Left lung (tissue), 10 donors: ENCODE results near the gene HDAC7. TPM values are rescaled to one million over a fixed set of nuclear protein-coding genes. Genes with fewer than 3 reads are reported as not detected.

Experiments used
- ATAC-seq: fragments of 200-7000 bp; cut with Tn5 transposase; one replicate; pipeline ENCODE4 v1.9.1; 2020; ENCODE audit warnings: moderate library complexity
- DNase-seq, 4 donors: peaks; one replicate each; pipeline ENCODE4 v3.0.0-alpha.2; 2013 to 2020
- H3K27ac ChIP-seq, 2 donors: fragments of 200-600 bp; sonication (generic) in 1 of 2; one replicate each; pipeline versions ENCODE4 v1.5.0 to v1.8.0; 2020 to 2021
- H3K27me3 ChIP-seq, 2 donors: fragments of 200-600 bp; sonication (generic) in 1 of 2; one replicate each; pipeline versions ENCODE4 v1.5.0 to v1.8.0; 2020 to 2021
- H3K36me3 ChIP-seq, 2 donors: fragments of 200-600 bp; sonication (generic) in 1 of 2; one replicate each; pipeline versions ENCODE4 v1.5.0 to v1.8.0; 2020 to 2021
- H3K4me1 ChIP-seq, 2 donors: fragments of 200-600 bp; one replicate each; pipeline ENCODE4 v1.8.0; 2021
- H3K4me3 ChIP-seq, 2 donors: fragments of 200-600 bp; sonication (generic) in 1 of 2; one replicate each; pipeline versions ENCODE4 v1.5.0 to v1.8.0; 2020 to 2021; ENCODE audit warnings: mild to moderate bottlenecking in 1 of 2
- H3K9me3 ChIP-seq, 2 donors: fragments of 200-600 bp; sonication (generic) in 1 of 2; one replicate each; pipeline versions ENCODE4 v1.5.0 to v1.8.0; 2020 to 2021
- CTCF ChIP-seq, 2 donors: fragments of 200-600 bp; sonication (generic) in 1 of 2; IDR thresholded peaks; one replicate each; pipeline versions ENCODE4 v1.5.0 to v1.8.0; 2021; ENCODE audit warnings: antibody characterized with exemption in 2 of 2
- intact Hi-C, 2 donors: fragments of 100-400 bp; cut with DNase I; formaldehyde crosslinking; loops; one replicate each; pipeline versions ENCODE4 v1.11.2 to v1.14.2; 2022
- polyA plus RNA-seq, 6 donors: library from polyadenylated mRNA; unstranded; fragments of 120-200 nt; gene quantifications; one replicate each; pipeline ENCODE4 v1.2.1, GENCODE V29; 2013; ENCODE audit not compliant: insufficient read length in 6 of 6
- total RNA-seq, 2 donors: library from RNA; stranded (reverse); fragmentation: NEBNext Ultra II Directional; extraction: Animal tissue kit (Norgen Biotek cat#: 25700); gene quantifications; one replicate each; pipeline ENCODE4 v1.2.1, GENCODE V29; 2021
- donor health status: DM: no; HTN: yes; CAD: no.
- donor health status: DM: no; HTN: no; CAD: no.

Gene HDAC7
- total and polyA plus RNA-seq, 8 donors: 69.1 to 115 (median 84.1) TPM

GRCh38 chr12:47757364-47757839 lies 62.3 kb downstream of the HDAC7 start:
- intact Hi-C loops: no loop called here
- Histone ChIP-seq H3K27ac (peak overlapping the region; percentile 66 to 76), H3K9me3 (no peaks in the 10 kb centered on the region), H3K4me1 (peaks cover 32 to 71% of the 10 kb centered on the region in 2 donors), H3K27me3 (no peaks in the 10 kb centered on the region), H3K36me3 (no peaks in the 10 kb centered on the region), H3K4me3 (peak overlapping the region; percentile 55 to 61)
- DNase-seq: no peak
- no peak for ATAC-seq
- TF ChIP-seq CTCF (IDR thresholded peaks at IDR 0.05): no peak

GRCh38 chr12:47755655-47756562 lies 63.8 kb downstream of the HDAC7 start:
- Histone ChIP-seq H3K4me1 (peaks cover 32 to 76% of the 10 kb centered on the region in 2 donors), H3K36me3 (peaks cover 0 to under 1% of the 10 kb centered on the region in 2 donors), H3K9me3 (no peaks in the 10 kb centered on the region), H3K27me3 (no peaks in the 10 kb centered on the region), H3K27ac (peak overlapping the region; percentile 39 to 72), H3K4me3 (peak overlapping the region in 1 of 2 donors; percentile 61)
- no peak for TF ChIP-seq CTCF (IDR thresholded peaks at IDR 0.05)
- intact Hi-C loops: no loop called here
- no peak for DNase-seq
- ATAC-seq: peak; percentile 17

GRCh38 chr12:47754881-47755280 lies 64.8 kb downstream of the HDAC7 start:
- DNase-seq: peak in 2 of 4 donors; percentile 74 to 78
- Histone ChIP-seq H3K4me3 (no peak overlapping the region), H3K4me1 (peaks cover 32 to 75% of the 10 kb centered on the region in 2 donors), H3K27ac (peak overlapping the region; percentile 39 to 72), H3K27me3 (no peaks in the 10 kb centered on the region), H3K36me3 (peaks cover 0 to 11% of the 10 kb centered on the region in 2 donors), H3K9me3 (no peaks in the 10 kb centered on the region)
- intact Hi-C loops: no loop called here
- no peak for TF ChIP-seq CTCF (IDR thresholded peaks at IDR 0.05)
- ATAC-seq: peak; percentile 66

GRCh38 chr12:47754126-47754525 lies 65.6 kb downstream of the HDAC7 start:
- H3K4me1 ChIP-seq: peaks cover 29 to 68% of the 10 kb centered on the region in 2 donors
- H3K27ac ChIP-seq: peak overlapping the region; percentile 69 to 72
- DNase-seq (no peak), ATAC-seq (no peak)
- intact Hi-C loops: no loop called here
- H3K4me3 ChIP-seq: no peak overlapping the region
- no peaks in the 10 kb centered on the region for H3K9me3 ChIP-seq
- no peak for TF ChIP-seq CTCF (IDR thresholded peaks at IDR 0.05)
- no peaks in the 10 kb centered on the region for H3K27me3 ChIP-seq
- peaks cover 0 to 16% of the 10 kb centered on the region in 2 donors for H3K36me3 ChIP-seq
